ENCODE measurements around the gene CFAP299.

The CFAP299 gene

DNA sequence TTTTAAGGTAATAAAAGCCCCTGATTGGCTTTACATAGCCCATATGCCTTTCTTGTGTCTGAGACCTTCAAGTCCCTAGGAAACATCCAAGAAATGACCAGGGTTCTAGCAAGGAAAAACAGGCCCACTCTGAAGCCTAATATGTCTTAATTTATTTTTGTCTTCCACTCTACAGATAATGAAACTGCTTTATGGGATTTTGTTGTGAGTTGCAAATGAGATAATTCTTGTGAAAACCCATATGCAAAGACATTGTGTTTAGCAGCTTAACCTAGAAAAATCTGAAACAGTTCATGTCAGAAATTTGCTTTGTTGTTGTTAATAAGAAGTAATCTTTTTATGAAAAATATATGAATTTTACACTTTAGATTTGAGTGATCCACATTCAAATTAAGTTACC lies 504.3 kb downstream of the CFAP299 start:
- no peak for DNase-seq (ENCODE audit: low read depth)

DNA sequence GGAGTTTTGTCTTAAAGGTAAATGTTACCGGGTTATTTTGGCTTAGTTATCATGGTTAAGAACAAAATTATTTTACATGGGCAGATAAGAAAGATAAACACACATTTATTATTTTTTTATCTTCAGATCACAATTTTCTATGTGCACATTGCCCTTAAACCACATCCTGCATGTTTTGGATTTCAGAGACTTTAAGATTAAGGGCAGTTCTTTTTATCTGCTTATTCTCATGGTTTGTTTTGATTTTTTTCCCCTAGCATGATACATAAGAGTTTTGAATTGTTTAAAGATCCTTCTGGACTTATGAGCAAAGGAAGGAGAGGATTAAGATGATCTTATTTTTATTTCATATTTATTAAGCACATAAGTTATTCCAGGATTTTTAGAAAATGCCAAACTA lies 504.9 kb downstream of the CFAP299 start:
- no peak for DNase-seq (ENCODE audit: low read depth)

DNA sequence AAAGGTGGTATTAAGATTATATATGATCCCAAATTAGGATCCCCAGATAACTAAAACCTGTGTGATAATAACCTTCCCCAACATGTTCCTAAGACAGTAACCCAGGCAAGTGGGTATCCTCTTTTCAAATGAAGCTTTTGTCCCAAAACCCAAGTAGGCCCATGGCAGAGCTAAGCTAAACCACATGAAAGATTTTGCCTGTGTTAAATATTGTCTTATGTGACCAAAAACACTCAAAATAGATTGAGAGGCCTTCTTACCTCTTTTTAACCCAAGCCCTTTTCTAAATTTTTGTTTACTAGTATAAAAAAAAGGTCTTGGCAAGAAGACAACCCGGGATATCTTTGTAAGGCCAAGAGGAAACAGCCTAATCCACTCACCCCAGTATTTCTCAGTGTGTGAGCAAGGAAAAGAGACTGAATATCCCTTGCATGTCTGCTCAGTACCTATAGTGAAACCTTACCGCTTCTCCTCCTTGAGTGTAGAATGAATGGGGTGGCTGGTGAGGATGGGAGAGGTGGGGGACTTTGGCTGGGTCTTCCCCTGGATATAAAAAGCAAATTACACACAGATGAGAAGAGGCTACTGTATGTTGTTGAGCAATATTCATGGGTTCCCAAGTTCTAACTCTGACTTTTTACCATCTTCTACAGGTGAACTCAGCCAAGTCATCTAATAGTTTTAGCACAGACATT lies 506.2 kb downstream of the CFAP299 start:
- DNase-seq (ENCODE audit: low read depth) = no peak

DNA sequence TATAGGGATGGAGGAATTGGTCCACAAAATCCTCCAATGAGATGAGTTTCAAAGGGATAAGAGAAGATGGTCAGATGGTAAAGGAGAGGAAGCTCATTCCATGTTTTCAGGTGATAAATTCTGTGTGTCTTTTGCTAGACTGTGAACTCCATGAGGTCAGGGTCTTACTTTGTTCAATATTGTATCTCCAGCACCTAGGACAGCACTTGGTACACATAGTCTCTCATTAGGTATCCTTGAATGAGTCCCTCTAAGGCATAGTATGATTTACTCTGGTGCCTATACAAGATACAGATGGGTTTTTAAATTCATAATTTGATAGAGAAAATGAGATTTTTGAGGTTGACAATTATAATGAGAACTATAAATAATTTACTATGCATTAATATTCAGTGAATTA lies 510.7 kb downstream of the CFAP299 start:
- DNase-seq (ENCODE audit: low read depth) = no peak

DNA sequence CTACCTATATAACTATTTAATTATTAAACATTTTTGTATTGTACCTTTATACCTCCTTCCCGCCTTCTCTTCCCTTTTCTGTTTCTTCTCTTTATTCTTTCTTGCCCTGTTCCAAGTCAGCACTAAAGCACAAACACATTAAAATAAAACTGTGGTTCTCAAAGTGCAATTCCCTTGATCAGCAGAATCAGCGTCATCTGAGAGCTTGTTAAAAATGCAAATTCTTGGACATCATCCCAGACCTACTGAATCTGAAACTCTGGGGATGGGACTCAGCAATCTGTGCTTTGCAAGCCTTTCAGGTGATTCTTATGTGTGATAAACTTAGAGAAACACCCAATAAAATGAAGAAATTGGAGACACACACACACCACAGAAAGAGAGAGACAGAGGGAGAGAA lies 516.5 kb downstream of the CFAP299 start:
- DNase-seq (ENCODE audit: low read depth) = no peak

DNA sequence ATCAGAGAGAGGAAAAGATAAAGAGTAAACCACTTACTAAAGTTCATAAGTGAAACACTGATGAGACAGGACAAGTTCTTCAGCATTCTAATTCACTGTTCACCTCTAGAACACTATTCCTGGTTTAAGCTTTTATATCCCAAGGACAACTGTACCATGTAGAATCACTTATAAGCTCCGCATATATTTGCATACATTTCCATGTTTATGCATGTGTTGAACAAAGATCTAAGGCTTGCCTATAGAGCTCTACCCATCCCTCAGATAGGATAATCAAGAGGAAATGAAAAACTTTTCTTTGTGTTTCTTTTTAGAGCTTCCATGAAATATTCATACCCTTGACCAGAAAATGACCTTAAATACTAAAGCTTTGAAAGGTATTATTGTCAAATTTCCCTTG lies 538.0 kb downstream of the CFAP299 start:
- no peak for DNase-seq (ENCODE audit: low read depth)

DNA sequence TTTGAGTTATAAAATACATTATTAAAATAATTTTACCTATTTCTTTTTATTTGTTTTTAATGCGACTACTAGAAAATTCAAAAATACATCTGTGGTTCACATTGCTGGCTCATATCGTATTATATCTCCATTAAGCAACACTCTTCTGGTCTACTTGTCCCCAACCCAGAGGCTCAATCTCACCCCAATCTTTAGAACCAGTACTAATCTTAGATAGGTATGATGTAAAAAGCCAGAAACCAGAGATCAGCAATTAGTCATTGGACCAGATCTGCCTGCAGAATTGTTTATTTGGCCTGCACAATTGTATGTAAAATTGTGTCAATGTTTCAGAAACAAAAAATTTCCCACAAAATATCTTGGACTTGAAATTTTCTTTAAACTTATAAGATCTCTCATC lies 539.4 kb downstream of the CFAP299 start:
- DNase-seq (ENCODE audit: low read depth) = no peak

DNA sequence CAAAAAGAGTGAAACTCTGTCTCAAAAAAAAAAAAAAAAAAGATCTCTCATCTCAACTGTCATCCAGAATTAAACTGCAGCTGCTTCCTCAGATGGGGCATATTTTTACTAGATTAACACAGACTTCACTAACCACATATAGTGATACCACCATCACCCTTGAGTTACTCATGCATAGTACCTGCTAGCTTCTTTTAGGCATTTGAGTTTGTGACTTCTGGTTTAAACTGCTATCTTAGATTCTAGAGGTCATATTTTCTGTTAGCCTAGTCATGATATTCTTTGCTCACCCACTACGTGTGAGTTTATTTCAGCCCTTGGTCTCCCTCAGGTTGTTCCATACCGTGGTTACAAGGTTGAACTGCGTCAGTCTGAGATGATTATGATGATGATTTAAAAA lies 540.1 kb downstream of the CFAP299 start:
- peak; percentile 75 for DNase-seq (ENCODE audit: low read depth)

DNA sequence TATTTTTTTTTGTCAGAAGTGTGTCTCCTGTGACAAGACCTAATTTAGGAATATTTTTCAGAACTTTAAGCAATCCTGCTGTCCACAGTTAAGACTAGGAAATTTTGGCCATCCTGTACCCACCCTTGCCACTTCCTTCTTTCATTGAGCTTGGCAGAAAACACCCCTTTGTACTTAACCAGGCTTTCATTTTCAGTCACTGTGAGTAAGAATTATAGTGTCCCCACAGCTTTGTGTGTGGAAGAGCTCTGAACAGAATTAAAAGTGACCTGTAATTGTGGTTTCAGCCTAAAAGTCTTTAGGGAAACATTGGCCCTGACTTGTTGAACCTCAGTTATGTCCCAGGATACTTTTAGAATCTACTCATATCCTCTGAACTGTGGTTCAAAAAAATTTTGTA lies 541.3 kb downstream of the CFAP299 start:
- no peak for DNase-seq (ENCODE audit: low read depth)

DNA sequence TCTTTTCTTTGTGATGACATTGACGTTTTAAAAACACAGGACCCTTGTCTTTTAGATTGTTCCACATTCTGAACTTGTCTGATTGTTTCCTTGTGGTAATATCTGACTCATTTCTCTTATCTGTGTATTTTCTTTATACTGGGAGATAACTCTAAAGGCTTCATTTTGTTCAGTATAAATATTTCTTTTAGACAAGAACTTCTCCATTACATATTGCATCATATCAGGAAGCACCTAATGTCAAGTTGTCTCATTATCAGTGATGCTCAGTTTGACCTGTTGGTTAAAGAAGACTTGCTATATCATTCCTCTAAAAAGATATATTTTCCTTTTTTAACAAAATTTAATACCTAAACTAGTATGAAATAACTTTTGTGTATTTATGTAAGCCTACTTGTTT lies 542.7 kb downstream of the CFAP299 start:
- DNase-seq (ENCODE audit: low read depth) = no peak

DNA sequence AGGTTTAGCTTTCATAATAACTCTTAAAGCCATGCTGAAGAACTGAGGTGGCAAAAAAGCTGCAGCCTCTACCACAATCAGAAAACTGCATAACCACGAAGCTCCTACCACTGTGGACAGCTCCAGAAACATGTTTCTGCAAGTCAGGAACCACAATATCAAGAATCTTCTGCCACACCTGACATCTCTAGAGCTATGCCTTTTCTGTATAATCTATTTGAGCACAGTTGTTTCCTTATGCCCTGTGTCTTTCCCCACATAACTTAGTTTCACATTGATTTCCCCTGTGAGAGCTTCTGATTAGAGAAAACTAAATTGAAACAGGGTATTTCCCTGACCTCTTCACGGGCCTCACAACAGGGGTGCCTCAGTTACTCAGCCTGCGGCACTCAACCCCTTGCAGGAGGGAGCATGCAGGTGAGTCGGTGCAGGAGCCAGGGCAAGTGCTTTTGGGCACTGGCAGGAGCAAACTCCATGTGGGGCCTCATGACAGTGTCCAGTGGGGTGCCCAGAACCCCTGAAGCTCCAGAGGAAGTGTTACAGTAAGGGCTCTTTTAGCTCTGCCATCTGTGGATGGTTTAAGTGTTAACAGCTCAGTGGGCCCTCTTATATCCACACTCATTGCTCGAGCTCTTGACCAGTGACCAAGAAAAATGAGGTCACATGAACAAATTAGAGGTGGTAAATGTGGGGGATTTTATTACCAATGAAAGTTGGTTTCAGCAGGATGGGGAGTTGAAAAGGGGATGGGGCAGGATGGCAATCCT lies 562.2 kb downstream of the CFAP299 start:
- no peak for DNase-seq (ENCODE audit: low read depth)

DNA sequence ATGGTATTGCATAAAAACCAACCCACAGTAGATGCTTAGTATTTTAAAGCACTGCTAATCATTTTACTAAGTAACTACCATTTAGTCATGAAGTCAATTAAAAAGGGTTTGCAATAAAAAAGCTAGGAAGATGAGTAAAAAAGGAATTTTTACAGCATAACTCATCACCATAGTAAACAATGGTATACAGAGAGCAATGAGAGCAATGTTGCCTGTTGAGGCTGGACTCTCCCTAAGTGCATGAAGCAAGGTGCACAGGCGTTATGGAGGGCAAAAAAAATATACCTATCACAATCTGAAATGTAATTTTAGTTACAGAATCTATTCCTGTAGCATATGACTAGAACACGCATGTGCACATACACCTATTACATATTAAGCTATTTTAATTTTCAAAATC lies 565.4 kb downstream of the CFAP299 start:
- DNase-seq (ENCODE audit: low read depth) = no peak

DNA sequence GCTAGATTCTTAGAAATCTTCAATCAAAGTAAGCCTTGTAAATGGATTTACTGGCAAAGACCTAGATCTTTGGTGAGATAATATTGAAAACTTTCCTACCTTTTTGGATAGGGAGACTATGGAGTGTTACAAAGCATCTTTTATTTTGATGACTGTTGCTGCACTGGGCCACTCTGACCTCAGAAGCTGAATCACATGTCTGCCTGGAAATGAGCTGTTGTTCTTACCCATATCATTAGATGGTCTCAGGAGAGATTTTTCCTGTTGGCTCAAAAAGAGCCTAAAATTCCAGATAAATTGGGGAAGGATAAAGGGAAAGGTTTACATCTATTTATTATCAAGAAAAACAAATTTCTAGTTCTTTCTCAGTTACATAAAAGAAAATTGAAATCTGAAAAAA lies 567.5 kb downstream of the CFAP299 start:
- DNase-seq (ENCODE audit: low read depth) = no peak

DNA sequence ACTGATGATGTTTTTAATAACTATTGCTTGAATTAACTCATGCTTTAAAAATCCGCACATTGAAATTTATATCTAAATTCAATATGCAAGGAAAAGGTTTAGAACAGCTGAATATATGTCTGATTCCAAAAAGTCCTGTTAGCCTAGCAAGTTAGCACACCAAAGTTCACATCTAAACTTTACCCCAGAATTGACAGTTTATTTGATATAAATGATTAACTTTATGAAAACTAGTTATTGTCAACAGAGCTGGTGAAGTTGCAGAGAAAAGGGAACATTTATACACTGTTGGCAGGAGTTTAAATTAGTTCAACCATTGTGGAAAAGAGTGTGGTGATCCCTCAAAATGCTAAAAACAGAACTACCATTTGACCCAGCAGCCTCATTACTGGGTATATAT lies 574.4 kb downstream of the CFAP299 start:
- no peak for DNase-seq (ENCODE audit: low read depth)

DNA sequence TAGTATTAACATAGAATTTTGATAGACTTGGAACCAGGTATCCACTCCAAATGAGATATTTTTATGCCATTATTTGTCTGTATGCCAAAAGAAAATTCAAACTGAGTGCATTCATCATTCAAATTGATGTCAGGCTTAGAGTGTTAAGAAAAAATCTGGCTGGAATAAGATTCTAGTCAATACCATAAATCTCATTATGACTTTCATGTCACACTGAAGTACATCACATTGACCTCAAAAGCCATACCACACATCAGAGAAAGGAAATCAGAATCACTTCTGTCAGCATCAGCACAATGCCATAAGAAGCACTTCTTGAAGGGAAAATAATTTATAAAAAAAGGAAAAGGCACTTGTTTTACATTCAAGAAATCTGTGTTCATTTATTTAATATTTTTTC lies 575.9 kb downstream of the CFAP299 start:
- DNase-seq (ENCODE audit: low read depth) = no peak

DNA sequence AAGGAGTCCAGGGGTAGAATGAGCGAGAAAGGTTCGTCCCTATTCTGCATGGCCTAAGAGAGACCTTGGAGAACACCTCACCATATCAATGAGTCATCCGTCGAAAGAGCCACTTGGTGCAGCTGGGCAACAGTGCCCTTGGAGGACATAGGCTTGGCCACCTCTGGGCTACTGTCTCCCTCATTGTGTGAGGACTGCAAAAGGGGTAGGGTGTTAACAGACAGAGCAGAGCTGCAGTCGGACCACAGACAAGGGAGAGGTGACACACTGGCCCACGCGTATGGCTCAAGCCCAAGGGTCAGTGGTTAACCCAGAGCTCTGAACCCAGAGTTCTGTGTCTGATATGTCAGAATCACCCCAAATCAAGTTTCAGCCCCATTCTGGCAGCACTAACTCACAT lies 576.8 kb downstream of the CFAP299 start:
- DNase-seq (ENCODE audit: low read depth) = no peak

DNA sequence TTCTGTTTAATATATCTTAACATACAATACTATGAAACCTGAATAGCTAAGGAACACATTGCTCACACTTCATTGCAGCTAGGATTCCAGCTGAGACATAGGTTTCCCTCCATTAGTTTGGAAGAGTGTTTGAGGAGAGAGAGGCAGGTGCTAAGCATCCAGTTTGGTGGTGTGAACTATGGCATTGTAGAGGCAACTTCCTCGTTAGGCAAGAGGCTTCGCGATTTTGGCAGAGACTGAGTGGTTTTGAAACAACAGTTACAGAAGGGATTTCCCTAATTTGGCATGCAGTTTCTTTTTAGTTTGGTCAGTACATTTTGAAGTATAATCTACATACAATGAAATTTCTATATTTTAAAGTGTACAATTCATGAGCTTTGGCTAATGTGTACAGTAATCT lies 577.9 kb downstream of the CFAP299 start:
- no peak for DNase-seq (ENCODE audit: low read depth)

DNA sequence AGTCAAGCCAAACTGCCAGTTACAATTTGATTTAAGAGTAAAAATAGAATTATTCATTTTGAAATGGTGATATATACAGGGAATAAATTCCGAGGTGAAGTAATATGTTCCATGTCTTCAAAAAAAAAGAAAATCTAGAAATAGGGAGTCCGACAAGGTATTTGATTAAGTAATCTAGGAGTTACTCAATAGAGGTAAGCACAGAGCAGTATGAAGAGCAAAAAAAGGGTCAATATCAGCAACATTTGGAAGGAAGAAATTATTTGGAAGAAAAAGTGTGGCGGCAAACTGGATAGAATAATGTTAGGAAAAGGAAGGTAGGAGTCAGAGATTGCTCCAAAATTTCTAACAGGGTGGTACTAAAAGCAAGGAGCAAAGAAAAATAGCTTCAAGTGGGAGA lies 581.2 kb downstream of the CFAP299 start:
- DNase-seq (ENCODE audit: low read depth) = no peak

DNA sequence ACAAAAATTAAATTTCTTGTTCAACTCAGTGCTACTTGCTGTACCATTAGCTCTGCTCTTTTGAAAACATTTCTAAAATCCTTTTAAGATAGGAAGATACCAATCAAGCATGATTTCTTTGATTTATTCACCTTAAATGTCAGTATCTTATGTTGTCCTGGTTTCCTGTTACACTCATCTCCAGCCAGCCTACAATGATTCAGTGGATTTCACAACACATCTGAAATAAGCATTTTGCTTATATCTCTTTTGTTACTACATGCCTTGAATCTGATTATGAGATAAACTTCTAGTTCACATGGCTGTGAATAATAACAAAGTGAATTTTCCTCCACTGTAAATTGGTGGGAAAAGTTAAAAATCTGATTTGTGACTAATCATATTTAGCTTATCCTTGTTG lies 582.5 kb downstream of the CFAP299 start:
- no peak for DNase-seq (ENCODE audit: low read depth)

DNA sequence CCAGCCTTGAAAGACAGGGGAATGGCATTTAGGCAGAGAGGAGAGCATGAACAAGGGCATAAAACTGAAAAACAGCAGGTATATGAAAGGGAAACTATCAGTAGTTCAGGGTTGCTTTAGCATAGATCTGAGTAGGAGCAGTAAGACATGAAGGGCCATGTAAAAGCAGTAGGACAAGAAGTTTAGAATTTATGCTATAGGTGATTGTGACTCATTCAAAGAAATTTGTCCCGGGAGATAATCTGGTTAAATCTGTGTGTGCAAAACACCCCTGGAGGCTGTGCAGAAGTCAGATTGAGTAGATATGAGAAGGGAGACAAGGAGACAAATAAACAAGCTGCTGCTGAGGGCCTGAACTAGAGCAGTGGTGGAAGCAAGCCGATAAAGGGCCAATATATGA lies 585.9 kb downstream of the CFAP299 start:
- DNase-seq (ENCODE audit: low read depth) = no peak

DNA sequence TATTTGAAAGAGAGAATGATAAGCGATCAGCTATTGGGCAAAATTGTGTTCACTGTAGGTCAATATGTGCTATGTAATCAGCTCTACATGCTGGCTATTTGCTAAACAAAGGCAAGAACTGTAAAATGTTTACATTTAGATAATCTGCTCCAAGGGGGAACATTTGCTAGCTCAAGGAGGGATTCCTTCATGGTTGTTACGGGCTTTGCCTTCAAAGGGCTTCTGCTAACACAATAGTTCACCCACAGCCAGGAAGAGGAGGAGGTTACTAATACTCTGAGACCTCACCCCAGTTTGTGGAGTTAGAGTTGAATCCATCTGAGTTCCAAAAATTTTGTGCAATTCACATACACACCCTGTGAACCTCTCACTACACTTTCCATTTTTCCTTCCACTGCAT lies 587.4 kb downstream of the CFAP299 start:
- DNase-seq (ENCODE audit: low read depth) = no peak

DNA sequence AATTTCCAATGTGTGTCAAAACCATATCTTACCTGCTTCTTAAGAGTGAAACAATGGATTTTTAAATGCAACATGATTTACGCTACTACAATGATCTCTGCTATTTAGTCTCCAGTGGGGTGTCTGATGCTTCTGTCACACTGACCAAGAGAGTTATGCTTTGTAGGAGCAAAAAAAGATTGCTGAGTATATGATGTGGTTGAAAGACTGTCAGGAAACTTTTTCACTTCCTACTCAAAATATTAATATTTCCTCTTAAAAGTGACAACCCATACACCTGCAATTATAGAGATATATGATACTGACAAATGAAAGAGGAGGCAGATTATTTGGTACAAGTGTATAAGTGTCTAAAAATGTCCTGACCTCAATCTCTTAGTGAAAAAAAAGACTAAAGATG lies 589.8 kb downstream of the CFAP299 start:
- DNase-seq (ENCODE audit: low read depth) = no peak

DNA sequence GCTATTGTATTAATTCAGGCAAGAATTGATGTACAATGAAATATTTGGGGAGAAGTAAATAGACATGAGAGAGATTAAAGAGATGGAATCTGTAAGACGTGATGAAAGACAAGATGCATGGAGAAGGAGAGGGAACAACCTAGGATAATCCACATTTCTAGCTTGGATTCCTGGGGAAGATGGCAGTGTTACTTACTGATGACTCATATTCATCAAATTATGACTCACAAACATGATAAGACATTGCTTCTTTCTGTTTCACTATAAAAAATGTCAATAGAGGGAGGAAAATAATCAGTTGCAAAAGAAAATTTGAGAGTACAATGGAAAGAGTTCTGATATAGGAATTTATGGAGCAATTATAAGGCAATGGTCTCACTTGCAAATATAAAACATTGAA lies 590.9 kb downstream of the CFAP299 start:
- DNase-seq (ENCODE audit: low read depth) = no peak

DNA sequence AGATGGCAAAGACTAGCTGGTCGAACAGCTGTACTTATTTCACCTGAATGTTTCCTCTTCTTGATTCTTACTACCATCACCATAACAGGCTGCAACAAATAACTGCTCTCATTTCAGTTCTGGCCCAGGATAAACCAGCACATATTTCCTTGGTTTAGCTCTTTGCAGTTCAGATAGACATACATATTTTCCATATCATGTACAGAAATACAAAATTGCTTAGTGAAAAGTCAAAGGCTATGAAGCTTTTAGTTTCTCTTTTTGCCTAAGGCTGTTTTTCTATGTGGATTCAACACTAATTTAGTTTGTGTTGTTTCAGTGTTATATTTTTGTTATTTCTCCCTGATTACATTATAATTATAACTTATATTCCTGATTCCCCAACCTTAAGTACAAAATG lies 591.4 kb downstream of the CFAP299 start:
- DNase-seq (ENCODE audit: low read depth) = no peak

Data from CMK (cell line).